K562 (cell line): ENCODE measurements around the gene CD8A.
"Not testable (repeated sequence)": the region's sequence is repeated elsewhere in the genome, so short reads cannot be mapped to it uniquely, and the experiment has no call there.

Experiments
- BHLHE40 ChIP-seq: IDR thresholded peaks from 2 replicates; pipeline ENCODE4 v1.6.1; 2011; ENCODE audit warnings: low read length, improper control_type of control experiment
- BRD4 ChIP-seq: fragments of 200-600 bp; sonication (generic); IDR thresholded peaks from 2 replicates; pipeline ENCODE4 v1.6.1; 2017; ENCODE audit warnings: inconsistent platforms
- CEBPZ ChIP-seq: fragments of 150-350 bp; IDR thresholded peaks from 2 replicates; pipeline ENCODE4 v1.6.1; 2014; ENCODE audit warnings: low read depth, mild to moderate bottlenecking, low read length, borderline replicate concordance
- CTBP1 ChIP-seq: fragments of 450-650 bp; IDR thresholded peaks from 2 replicates; pipeline ENCODE4 v1.6.1; 2016; ENCODE audit warnings: borderline replicate concordance
- CTCF ChIP-seq, 3 experiments: IDR thresholded peaks in 2 of 3; conservative IDR thresholded peaks in 1 of 3; 2 replicates each; pipeline ENCODE4 v1.5.1; 2011 to 2012; ENCODE audit warnings: low read length in 3 of 3, mild to moderate bottlenecking in 3 of 3, control low read depth in 2 of 3, improper control_type of control experiment in 1 of 3, inconsistent platforms in 1 of 3, low read depth in 1 of 3, mixed read lengths in 1 of 3, moderate library complexity in 1 of 3; ENCODE audit not compliant: insufficient read depth in 2 of 3
- FIP1L1 ChIP-seq: fragments of 200-400 bp; formaldehyde crosslinking; IDR thresholded peaks from 2 replicates; pipeline ENCODE4 v1.6.1; 2018; ENCODE audit warnings: mild to moderate bottlenecking, low read depth, low read length; ENCODE audit not compliant: poor library complexity, severe bottlenecking
- MAFG ChIP-seq: fragments of 450-650 bp; conservative IDR thresholded peaks from 2 replicates; pipeline ENCODE4 v1.6.1; 2016; ENCODE audit warnings: missing genetic modification characterization, missing compliant biosample characterization
- PHF20 ChIP-seq: fragments of 450-650 bp; IDR thresholded peaks from 2 replicates; pipeline ENCODE4 v1.6.1; 2018; ENCODE audit not compliant: partially characterized antibody
- SP1 ChIP-seq: sonication (generic); formaldehyde crosslinking; IDR thresholded peaks from 2 replicates; pipeline ENCODE4 v1.8.1; 2022; ENCODE audit warnings: mild to moderate bottlenecking, missing genetic modification reagents
- SREBF2 ChIP-seq: sonication (generic); formaldehyde crosslinking; IDR thresholded peaks from 2 replicates; pipeline ENCODE4 v1.4.0; 2020; ENCODE audit warnings: mild to moderate bottlenecking, missing genetic modification reagents
- TEAD4 ChIP-seq, 2 experiments: sonication (generic) in 1 of 2; formaldehyde crosslinking in 1 of 2; IDR thresholded peaks; 2 replicates each; pipeline versions ENCODE4 v1.6.1 to v1.8.0; 2012 to 2022; ENCODE audit warnings: borderline replicate concordance in 1 of 2, inconsistent platforms in 1 of 2, low read length in 1 of 2, mild to moderate bottlenecking in 1 of 2, missing genetic modification reagents in 1 of 2
- USF2 ChIP-seq: sonication (generic); formaldehyde crosslinking; IDR thresholded peaks from 2 replicates; pipeline ENCODE4 v1.5.0; 2020; ENCODE audit warnings: missing genetic modification reagents
- ZFP30 ChIP-seq: fragments of 250-450 bp; sonication (Bioruptor Pico); IDR thresholded peaks from 2 replicates; pipeline ENCODE4 v1.8.0; 2022; ENCODE audit warnings: moderate library complexity, mild to moderate bottlenecking, inconsistent platforms, borderline replicate concordance
- ZNF175 ChIP-seq: fragments of 200-800 bp; sonication (Bioruptor generic); IDR thresholded peaks from 2 replicates; pipeline ENCODE4 v1.6.1; 2016; ENCODE audit warnings: low read depth, mild to moderate bottlenecking, missing genetic modification characterization, missing compliant biosample characterization

GRCh38 chr2:86836915-86837695 is 46.4 kb upstream of the CD8A start:
- not testable (repeated sequence) for TF ChIP-seq CTCF (IDR thresholded peaks at IDR 0.05 in 2 of 3, conservative IDR thresholded peaks at IDR 0.05 in 1 of 3; ENCODE audit: insufficient read depth in 2 of 3, low read depth in 1 of 3, low read length in 3 of 3); USF2 (CRISPR knock-in tag); ZFP30 (CRISPR knock-in tag); SREBF2; BRD4; ZNF175 (CRISPR knock-in tag); TEAD4 (IDR thresholded peaks at IDR 0.05; ENCODE audit: low read length); TEAD4 (CRISPR knock-in tag; IDR thresholded peaks at IDR 0.05; ENCODE audit: borderline replicate concordance); PHF20; CTBP1; FIP1L1; MAFG (tag); BHLHE40; SP1 (CRISPR knock-in tag); CEBPZ
